ENCODE data around the gene OLFM2.

GRCh38 chr19:9912551-9913236 is 23.6 kb downstream of the OLFM2 start:
- TF ChIP-seq EZH2 (IDR thresholded peaks at IDR 0.05) (peak; percentile 67), EZH2phosphoT487 (IDR thresholded peaks at IDR 0.05) (no peak)

Measured in neural progenitor cell (in vitro differentiated cells).